HG03060 (cell line): ENCODE results near the gene MALAT1.
"Not testable (repeated sequence)": the region's sequence is repeated elsewhere in the genome, so short reads cannot be mapped to it uniquely, and the experiment has no call there.

Experiments used
- ATAC-seq: cut with Tn5 transposase; IDR thresholded peaks from one replicate; pipeline ENCODE4 v1.9.1; 2021; ENCODE audit warnings: low read depth, moderate number of reproducible peaks; ENCODE audit not compliant: unreplicated experiment

The MALAT1 gene

DNA sequence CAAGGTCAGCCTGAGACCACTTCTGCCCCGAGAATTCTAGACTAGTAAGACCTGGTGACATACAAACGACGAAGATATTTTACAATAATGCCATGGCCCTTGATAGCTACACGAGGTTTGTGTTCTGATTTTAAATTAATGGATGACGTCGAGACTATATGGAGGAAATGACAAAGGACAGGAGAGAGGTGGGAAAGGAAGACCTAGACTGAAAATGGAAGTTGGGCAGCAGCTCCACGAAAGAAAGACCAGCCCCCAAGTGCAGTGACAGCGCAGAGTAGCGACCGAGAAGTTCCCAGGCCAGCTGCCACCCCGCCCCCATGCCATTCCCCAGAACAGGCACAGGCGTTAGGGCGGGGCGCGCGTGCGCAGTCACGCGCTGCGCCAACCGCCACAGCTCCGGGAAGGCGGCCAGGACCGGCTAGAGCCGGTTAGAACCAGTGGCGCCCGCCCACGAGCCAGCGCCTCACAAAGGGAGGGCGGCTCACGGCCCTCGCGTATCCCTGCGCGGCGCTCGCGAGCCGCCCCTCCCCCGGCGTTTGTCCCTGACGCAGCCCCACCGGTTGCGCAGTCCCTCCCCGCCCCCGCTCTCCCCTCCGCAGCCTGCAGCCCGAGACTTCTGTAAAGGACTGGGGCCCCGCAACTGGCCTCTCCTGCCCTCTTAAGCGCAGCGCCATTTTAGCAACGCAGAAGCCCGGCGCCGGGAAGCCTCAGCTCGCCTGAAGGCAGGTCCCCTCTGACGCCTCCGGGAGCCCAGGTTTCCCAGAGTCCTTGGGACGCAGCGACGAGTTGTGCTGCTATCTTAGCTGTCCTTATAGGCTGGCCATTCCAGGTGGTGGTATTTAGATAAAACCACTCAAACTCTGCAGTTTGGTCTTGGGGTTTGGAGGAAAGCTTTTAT lies 1.5 kb upstream of the MALAT1 start:
- peak; percentile 28 for ATAC-seq

DNA sequence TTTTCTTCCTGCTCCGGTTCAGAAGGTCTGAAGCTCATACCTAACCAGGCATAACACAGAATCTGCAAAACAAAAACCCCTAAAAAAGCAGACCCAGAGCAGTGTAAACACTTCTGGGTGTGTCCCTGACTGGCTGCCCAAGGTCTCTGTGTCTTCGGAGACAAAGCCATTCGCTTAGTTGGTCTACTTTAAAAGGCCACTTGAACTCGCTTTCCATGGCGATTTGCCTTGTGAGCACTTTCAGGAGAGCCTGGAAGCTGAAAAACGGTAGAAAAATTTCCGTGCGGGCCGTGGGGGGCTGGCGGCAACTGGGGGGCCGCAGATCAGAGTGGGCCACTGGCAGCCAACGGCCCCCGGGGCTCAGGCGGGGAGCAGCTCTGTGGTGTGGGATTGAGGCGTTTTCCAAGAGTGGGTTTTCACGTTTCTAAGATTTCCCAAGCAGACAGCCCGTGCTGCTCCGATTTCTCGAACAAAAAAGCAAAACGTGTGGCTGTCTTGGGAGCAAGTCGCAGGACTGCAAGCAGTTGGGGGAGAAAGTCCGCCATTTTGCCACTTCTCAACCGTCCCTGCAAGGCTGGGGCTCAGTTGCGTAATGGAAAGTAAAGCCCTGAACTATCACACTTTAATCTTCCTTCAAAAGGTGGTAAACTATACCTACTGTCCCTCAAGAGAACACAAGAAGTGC lies 661 bp upstream of the MALAT1 start:
- no peak for ATAC-seq

DNA sequence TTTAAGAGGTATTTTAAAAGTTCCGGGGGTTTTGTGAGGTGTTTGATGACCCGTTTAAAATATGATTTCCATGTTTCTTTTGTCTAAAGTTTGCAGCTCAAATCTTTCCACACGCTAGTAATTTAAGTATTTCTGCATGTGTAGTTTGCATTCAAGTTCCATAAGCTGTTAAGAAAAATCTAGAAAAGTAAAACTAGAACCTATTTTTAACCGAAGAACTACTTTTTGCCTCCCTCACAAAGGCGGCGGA lies 193 bp upstream of the MALAT1 start:
- ATAC-seq, result no peak

DNA sequence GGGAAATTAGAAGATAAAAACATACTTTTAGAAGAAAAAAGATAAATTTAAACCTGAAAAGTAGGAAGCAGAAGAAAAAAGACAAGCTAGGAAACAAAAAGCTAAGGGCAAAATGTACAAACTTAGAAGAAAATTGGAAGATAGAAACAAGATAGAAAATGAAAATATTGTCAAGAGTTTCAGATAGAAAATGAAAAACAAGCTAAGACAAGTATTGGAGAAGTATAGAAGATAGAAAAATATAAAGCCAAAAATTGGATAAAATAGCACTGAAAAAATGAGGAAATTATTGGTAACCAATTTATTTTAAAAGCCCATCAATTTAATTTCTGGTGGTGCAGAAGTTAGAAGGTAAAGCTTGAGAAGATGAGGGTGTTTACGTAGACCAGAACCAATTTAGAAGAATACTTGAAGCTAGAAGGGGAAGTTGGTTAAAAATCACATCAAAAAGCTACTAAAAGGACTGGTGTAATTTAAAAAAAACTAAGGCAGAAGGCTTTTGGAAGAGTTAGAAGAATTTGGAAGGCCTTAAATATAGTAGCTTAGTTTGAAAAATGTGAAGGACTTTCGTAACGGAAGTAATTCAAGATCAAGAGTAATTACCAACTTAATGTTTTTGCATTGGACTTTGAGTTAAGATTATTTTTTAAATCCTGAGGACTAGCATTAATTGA lies 1.0 kb downstream of the MALAT1 start:
- ATAC-seq, result no peak

DNA sequence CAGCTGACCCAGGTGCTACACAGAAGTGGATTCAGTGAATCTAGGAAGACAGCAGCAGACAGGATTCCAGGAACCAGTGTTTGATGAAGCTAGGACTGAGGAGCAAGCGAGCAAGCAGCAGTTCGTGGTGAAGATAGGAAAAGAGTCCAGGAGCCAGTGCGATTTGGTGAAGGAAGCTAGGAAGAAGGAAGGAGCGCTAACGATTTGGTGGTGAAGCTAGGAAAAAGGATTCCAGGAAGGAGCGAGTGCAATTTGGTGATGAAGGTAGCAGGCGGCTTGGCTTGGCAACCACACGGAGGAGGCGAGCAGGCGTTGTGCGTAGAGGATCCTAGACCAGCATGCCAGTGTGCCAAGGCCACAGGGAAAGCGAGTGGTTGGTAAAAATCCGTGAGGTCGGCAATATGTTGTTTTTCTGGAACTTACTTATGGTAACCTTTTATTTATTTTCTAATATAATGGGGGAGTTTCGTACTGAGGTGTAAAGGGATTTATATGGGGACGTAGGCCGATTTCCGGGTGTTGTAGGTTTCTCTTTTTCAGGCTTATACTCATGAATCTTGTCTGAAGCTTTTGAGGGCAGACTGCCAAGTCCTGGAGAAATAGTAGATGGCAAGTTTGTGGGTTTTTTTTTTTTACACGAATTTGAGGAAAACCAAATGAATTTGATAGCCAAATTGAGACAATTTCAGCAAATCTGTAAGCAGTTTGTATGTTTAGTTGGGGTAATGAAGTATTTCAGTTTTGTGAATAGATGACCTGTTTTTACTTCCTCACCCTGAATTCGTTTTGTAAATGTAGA lies 1.7 kb downstream of the MALAT1 start:
- ATAC-seq, result no peak

DNA sequence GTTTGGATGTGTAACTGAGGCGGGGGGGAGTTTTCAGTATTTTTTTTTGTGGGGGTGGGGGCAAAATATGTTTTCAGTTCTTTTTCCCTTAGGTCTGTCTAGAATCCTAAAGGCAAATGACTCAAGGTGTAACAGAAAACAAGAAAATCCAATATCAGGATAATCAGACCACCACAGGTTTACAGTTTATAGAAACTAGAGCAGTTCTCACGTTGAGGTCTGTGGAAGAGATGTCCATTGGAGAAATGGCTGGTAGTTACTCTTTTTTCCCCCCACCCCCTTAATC lies 2.3 kb downstream of the MALAT1 start:
- ATAC-seq, result no peak

DNA sequence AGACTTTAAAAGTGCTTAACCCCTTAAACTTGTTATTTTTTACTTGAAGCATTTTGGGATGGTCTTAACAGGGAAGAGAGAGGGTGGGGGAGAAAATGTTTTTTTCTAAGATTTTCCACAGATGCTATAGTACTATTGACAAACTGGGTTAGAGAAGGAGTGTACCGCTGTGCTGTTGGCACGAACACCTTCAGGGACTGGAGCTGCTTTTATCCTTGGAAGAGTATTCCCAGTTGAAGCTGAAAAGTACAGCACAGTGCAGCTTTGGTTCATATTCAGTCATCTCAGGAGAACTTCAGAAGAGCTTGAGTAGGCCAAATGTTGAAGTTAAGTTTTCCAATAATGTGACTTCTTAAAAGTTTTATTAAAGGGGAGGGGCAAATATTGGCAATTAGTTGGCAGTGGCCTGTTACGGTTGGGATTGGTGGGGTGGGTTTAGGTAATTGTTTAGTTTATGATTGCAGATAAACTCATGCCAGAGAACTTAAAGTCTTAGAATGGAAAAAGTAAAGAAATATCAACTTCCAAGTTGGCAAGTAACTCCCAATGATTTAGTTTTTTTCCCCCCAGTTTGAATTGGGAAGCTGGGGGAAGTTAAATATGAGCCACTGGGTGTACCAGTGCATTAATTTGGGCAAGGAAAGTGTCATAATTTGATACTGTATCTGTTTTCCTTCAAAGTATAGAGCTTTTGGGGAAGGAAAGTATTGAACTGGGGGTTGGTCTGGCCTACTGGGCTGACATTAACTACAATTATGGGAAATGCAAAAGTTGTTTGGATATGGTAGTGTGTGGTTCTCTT lies 2.8 kb downstream of the MALAT1 start:
- ATAC-seq, result no peak

DNA sequence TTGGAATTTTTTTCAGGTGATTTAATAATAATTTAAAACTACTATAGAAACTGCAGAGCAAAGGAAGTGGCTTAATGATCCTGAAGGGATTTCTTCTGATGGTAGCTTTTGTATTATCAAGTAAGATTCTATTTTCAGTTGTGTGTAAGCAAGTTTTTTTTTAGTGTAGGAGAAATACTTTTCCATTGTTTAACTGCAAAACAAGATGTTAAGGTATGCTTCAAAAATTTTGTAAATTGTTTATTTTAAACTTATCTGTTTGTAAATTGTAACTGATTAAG lies 3.4 kb downstream of the MALAT1 start:
- no peak for ATAC-seq

DNA sequence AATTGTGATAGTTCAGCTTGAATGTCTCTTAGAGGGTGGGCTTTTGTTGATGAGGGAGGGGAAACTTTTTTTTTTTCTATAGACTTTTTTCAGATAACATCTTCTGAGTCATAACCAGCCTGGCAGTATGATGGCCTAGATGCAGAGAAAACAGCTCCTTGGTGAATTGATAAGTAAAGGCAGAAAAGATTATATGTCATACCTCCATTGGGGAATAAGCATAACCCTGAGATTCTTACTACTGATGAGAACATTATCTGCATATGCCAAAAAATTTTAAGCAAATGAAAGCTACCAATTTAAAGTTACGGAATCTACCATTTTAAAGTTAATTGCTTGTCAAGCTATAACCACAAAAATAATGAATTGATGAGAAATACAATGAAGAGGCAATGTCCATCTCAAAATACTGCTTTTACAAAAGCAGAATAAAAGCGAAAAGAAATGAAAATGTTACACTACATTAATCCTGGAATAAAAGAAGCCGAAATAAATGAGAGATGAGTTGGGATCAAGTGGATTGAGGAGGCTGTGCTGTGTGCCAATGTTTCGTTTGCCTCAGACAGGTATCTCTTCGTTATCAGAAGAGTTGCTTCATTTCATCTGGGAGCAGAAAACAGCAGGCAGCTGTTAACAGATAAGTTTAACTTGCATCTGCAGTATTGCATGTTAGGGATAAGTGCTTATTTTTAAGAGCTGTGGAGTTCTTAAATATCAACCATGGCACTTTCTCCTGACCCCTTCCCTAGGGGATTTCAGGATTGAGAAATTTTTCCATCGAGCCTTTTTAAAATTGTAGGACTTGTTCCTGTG lies 3.9 kb downstream of the MALAT1 start:
- no peak for ATAC-seq

DNA sequence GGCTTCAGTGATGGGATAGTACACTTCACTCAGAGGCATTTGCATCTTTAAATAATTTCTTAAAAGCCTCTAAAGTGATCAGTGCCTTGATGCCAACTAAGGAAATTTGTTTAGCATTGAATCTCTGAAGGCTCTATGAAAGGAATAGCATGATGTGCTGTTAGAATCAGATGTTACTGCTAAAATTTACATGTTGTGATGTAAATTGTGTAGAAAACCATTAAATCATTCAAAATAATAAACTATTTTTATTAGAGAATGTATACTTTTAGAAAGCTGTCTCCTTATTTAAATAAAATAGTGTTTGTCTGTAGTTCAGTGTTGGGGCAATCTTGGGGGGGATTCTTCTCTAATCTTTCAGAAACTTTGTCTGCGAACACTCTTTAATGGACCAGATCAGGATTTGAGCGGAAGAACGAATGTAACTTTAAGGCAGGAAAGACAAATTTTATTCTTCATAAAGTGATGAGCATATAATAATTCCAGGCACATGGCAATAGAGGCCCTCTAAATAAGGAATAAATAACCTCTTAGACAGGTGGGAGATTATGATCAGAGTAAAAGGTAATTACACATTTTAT lies 4.6 kb downstream of the MALAT1 start:
- ATAC-seq, result no peak

DNA sequence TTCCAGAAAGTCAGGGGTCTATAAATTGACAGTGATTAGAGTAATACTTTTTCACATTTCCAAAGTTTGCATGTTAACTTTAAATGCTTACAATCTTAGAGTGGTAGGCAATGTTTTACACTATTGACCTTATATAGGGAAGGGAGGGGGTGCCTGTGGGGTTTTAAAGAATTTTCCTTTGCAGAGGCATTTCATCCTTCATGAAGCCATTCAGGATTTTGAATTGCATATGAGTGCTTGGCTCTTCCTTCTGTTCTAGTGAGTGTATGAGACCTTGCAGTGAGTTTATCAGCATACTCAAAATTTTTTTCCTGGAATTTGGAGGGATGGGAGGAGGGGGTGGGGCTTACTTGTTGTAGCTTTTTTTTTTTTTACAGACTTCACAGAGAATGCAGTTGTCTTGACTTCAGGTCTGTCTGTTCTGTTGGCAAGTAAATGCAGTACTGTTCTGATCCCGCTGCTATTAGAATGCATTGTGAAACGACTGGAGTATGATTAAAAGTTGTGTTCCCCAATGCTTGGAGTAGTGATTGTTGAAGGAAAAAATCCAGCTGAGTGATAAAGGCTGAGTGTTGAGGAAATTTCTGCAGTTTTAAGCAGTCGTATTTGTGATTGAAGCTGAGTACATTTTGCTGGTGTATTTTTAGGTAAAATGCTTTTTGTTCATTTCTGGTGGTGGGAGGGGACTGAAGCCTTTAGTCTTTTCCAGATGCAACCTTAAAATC lies 5.3 kb downstream of the MALAT1 start:
- ATAC-seq, result no peak

DNA sequence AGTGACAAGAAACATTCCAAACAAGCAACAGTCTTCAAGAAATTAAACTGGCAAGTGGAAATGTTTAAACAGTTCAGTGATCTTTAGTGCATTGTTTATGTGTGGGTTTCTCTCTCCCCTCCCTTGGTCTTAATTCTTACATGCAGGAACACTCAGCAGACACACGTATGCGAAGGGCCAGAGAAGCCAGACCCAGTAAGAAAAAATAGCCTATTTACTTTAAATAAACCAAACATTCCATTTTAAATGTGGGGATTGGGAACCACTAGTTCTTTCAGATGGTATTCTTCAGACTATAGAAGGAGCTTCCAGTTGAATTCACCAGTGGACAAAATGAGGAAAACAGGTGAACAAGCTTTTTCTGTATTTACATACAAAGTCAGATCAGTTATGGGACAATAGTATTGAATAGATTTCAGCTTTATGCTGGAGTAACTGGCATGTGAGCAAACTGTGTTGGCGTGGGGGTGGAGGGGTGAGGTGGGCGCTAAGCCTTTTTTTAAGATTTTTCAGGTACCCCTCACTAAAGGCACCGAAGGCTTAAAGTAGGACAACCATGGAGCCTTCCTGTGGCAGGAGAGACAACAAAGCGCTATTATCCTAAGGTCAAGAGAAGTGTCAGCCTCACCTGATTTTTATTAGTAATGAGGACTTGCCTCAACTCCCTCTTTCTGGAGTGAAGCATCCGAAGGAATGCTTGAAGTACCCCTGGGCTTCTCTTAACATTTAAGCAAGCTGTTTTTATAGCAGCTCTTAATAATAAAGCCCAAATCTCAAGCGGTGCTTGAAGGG lies 6.0 kb downstream of the MALAT1 start:
- ATAC-seq, result no peak

DNA sequence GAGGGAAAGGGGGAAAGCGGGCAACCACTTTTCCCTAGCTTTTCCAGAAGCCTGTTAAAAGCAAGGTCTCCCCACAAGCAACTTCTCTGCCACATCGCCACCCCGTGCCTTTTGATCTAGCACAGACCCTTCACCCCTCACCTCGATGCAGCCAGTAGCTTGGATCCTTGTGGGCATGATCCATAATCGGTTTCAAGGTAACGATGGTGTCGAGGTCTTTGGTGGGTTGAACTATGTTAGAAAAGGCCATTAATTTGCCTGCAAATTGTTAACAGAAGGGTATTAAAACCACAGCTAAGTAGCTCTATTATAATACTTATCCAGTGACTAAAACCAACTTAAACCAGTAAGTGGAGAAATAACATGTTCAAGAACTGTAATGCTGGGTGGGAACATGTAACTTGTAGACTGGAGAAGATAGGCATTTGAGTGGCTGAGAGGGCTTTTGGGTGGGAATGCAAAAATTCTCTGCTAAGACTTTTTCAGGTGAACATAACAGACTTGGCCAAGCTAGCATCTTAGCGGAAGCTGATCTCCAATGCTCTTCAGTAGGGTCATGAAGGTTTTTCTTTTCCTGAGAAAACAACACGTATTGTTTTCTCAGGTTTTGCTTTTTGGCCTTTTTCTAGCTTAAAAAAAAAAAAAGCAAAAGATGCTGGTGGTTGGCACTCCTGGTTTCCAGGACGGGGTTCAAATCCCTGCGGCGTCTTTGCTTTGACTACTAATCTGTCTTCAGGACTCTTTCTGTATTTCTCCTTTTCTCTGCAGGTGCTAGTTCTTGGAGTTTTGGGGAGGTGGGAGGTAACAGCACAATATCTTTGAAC lies 6.8 kb downstream of the MALAT1 start:
- no peak for ATAC-seq

DNA sequence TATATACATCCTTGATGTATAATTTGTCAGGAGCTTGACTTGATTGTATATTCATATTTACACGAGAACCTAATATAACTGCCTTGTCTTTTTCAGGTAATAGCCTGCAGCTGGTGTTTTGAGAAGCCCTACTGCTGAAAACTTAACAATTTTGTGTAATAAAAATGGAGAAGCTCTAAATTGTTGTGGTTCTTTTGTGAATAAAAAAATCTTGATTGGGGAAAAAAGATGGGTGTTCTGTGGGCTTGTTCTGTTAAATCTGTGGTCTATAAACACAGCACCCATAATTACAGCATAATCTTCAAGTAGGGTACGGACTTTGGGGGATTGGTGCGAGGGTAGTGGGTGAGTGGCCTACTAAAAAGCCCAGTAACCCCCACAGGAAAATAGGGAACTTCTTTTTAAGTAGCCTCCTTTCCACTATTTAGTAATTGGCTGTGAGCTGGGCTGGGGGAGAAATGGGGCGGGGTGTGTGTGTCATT lies 7.5 kb downstream of the MALAT1 start:
- peak; percentile 0 for ATAC-seq

DNA sequence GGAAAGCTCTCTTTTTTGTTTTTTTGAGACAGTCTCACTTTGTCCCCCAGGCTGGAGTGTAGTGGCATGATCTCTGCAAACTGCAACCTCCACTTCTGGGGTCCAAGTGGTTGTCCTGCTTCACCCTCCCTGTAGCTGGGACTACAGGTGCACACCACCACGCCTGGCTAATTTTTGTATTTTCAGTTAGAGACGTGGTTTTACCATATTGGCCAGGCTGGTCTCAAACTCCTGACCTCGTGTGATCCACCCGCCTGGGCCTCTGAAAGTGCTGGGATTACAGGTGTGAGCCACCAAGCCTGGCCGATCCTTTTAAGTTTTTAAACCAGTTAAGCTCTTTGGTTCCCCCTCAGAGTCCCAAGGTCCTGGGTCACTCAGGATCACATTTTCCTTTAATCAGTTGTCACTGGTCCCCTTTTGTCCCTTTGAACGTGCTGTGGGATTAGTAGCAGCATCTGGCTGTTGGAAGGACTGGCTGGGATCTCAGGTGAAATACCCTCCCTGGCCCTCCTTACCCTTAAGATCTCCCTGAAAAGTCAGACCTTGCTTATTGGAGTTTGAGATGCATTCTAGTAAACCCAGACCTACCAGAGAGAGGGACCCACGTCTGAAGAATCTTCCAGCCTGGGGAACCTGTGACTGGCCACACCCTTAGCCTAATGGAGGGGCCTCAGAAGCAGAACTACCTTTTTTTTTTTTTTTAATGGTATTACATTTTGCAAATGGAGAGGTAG lies 8.1 kb downstream of the MALAT1 start:
- ATAC-seq, result peak; percentile 15

DNA sequence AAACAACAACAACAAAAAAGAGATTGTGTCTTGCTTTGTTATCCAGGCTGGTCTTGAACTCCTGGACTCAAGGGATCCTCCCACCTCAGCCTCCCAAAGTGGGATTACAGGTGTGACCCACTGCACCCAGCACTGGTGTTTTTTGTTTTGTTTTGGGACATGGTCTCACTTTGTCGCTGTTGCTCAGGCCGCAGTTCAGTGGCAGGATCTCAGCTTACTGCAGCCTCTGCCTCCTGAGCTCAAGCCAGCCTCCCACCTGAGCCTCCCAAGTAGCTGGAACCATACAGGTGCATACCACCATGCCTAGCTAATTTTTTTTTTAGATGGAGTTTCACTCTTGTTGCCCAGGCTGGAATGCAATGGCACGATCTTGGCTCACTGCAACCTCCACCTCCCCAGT lies 13.5 kb downstream of the MALAT1 start:
- not testable (repeated sequence) for ATAC-seq
